Measurements from ENCODE around the gene ZNF519. TPM values are rescaled to one million over a fixed set of nuclear protein-coding genes. Genes with fewer than 3 reads are reported as not detected.

ZNF519 gene
- total RNA-seq, 1 experiment from 2014 or later: 23.8 TPM

DNA sequence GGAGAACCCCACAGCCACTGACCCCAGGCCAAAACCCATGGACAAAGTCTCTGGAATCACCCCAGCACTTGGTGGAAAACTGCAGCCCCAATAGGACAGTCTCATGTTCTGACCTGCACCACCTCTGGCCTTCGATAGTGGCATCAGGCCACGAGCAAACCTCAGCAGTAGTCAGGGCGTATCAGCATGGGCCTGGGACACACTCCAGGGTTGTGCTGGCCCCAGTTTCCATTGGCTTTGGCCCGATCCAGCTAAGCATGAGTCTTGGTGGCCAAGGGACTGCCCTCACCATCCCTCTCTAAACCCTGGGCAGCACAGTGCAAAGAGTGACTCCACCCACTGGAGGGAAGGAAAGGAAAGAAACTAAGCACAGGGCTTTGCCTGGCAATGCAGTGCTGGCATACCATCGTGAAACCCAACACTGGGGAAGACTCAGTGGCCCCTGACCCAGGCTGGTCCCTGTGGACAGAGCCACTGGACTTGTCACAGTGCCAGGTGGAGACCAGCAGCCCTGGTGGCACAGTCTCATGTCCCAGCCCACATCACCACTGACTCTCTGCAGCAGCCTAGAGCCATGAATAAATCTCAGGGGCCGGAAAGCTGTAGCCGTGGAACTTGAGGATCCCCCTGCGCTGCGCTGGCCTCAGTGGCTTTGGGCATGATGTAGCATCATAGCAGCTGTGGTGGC, 46.3 kb downstream of the ZNF519 start:
- H3K36me3 ChIP-seq (ENCODE audit: low read depth): no peaks in the 10 kb centered on the region
- no peak overlapping the region for H3K27ac ChIP-seq
- H3K79me2 ChIP-seq (ENCODE audit: low read depth): no peaks in the 10 kb centered on the region
- H3F3A ChIP-seq (ENCODE audit: insufficient read depth, low read depth): no peaks in the 10 kb centered on the region
- no peak for TF ChIP-seq EZH2 (IDR thresholded peaks at IDR 0.05; ENCODE audit: low read depth)
- TF ChIP-seq, protein P1, sequence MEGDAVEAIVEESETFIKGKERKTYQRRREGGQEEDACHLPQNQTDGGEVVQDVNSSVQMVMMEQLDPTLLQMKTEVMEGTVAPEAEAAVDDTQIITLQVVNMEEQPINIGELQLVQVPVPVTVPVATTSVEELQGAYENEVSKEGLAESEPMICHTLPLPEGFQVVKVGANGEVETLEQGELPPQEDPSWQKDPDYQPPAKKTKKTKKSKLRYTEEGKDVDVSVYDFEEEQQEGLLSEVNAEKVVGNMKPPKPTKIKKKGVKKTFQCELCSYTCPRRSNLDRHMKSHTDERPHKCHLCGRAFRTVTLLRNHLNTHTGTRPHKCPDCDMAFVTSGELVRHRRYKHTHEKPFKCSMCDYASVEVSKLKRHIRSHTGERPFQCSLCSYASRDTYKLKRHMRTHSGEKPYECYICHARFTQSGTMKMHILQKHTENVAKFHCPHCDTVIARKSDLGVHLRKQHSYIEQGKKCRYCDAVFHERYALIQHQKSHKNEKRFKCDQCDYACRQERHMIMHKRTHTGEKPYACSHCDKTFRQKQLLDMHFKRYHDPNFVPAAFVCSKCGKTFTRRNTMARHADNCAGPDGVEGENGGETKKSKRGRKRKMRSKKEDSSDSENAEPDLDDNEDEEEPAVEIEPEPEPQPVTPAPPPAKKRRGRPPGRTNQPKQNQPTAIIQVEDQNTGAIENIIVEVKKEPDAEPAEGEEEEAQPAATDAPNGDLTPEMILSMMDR (conservative IDR thresholded peaks at IDR 0.05): no peak
- no peaks in the 10 kb centered on the region for H3K27me3 ChIP-seq (ENCODE audit: insufficient read depth, low read depth)
- POLR2A ChIA-PET (ENCODE audit: unreplicated experiment): no interaction called here
- H2AFZ ChIP-seq: no peak overlapping the region
- H3K9me2 ChIP-seq (ENCODE audit: insufficient read depth): no peaks in the 10 kb centered on the region; the same call in 1 of the 2 replicates
- CTCF ChIA-PET: interaction anchor here (1.5 kb wide), 1 partner anchor 273 kb away, joined by 6 read pairs; no protein-coding TSS in a partner anchor
- H4K20me1 ChIP-seq (ENCODE audit: insufficient read depth): no peaks in the 10 kb centered on the region
- no TSS peak for BruUV-seq (replicated peaks)
- H3K4me3 ChIP-seq: no peak overlapping the region
- intact Hi-C loops (cut with micrococcal nuclease; ENCODE audit: unreplicated experiment): loop anchor here (1.0 to 2.0 kb wide), 3 partner anchors 262 to 527 kb away; partner anchors contain the start of gene MC5R
- DNase-seq: no peak
- H3K4me1 ChIP-seq (replicated peaks; ENCODE audit: insufficient read depth): no peaks in the 10 kb centered on the region
- H3K9me3 ChIP-seq (ENCODE audit: insufficient read depth, low read depth): no peaks in the 10 kb centered on the region
- no peak overlapping the region for H3K4me2 ChIP-seq

DNA sequence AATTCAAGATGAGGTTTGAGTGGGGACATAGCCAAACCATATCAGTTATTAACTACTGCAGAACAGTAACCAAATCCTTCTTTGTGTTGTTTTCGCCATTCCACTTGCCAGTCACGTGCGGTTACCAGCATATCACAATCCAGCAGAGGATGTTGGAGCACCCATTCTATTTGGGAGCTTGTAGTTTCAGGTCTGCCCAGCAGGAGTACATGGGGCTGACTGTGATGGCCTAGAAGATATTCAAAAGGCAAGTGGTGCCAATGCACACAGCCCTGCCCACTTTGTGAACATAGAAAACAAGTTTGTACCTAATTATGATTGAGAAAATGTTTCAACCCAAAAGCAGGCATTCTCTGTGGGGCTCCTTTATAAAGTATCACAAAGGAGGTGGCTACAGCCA, 57.0 kb downstream of the ZNF519 start:
- Histone ChIP-seq H3K79me2 (ENCODE audit: low read depth) (no peaks in the 10 kb centered on the region), H3K4me2 (no peak overlapping the region), H3K36me3 (ENCODE audit: low read depth) (no peaks in the 10 kb centered on the region), H3F3A (ENCODE audit: insufficient read depth, low read depth) (no peaks in the 10 kb centered on the region), H3K4me1 (replicated peaks; ENCODE audit: insufficient read depth) (no peaks in the 10 kb centered on the region), H4K20me1 (ENCODE audit: insufficient read depth) (no peaks in the 10 kb centered on the region), H3K4me3 (no peak overlapping the region), H2AFZ (no peak overlapping the region), H3K27ac (no peak overlapping the region), H3K9me3 (ENCODE audit: insufficient read depth, low read depth) (no peaks in the 10 kb centered on the region), H3K27me3 (ENCODE audit: insufficient read depth, low read depth) (0 out of 2 replicates have a peak, but pooled peaks cover 6% of the 10 kb centered on the region), H3K9me2 (ENCODE audit: insufficient read depth) (no peaks in the 10 kb centered on the region)
- TF ChIP-seq, protein P1 (conservative IDR thresholded peaks at IDR 0.05): no peak; the same call in 1 of the 2 replicates
- TF ChIP-seq EZH2 (IDR thresholded peaks at IDR 0.05; ENCODE audit: low read depth): no peak
- intact Hi-C loops (cut with micrococcal nuclease; ENCODE audit: unreplicated experiment): no loop called here
- no peak for DNase-seq
- ChIA-PET CTCF (no interaction called here), POLR2A (ENCODE audit: unreplicated experiment) (no interaction called here)
- no TSS peak for BruUV-seq (replicated peaks)

DNA sequence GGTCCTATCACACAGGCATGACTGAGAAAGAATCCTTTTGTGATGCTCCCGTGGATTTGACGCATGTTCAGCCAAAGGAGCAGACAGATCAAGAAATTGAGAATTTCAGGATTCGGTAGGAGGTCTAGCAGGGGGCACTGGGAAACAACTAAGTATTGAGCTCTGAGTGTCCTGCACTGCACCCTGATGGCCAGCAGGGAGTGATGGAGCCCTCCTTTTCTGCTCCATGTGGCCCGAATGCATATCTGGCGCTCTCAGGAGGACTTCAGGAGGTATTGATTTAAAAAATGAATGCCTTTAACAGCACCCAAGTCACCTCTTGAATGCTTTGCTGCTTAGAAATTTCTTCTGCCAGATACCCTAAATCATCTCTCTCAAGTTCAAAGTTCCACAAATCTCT, 58.0 kb downstream of the ZNF519 start:
- Histone ChIP-seq H2AFZ (no peak overlapping the region), H3K36me3 (ENCODE audit: low read depth) (no peaks in the 10 kb centered on the region), H3K9me2 (ENCODE audit: insufficient read depth) (no peaks in the 10 kb centered on the region), H3K27ac (no peak overlapping the region), H3F3A (ENCODE audit: insufficient read depth, low read depth) (no peaks in the 10 kb centered on the region), H3K27me3 (ENCODE audit: insufficient read depth, low read depth) (0 out of 2 replicates have a peak, but pooled peaks cover 6% of the 10 kb centered on the region), H3K4me2 (no peak overlapping the region), H3K9me3 (ENCODE audit: insufficient read depth, low read depth) (no peaks in the 10 kb centered on the region), H4K20me1 (ENCODE audit: insufficient read depth) (no peaks in the 10 kb centered on the region), H3K4me1 (replicated peaks; ENCODE audit: insufficient read depth) (no peaks in the 10 kb centered on the region), H3K79me2 (ENCODE audit: low read depth) (no peaks in the 10 kb centered on the region), H3K4me3 (no peak overlapping the region)
- intact Hi-C loops (cut with micrococcal nuclease; ENCODE audit: unreplicated experiment): no loop called here
- ChIA-PET POLR2A (ENCODE audit: unreplicated experiment) (no interaction called here), CTCF (no interaction called here)
- TF ChIP-seq, protein P1 (conservative IDR thresholded peaks at IDR 0.05): 0 out of 2 replicates have a peak, but pooled peaks have one; percentile 35
- no peak for TF ChIP-seq EZH2 (IDR thresholded peaks at IDR 0.05; ENCODE audit: low read depth)
- DNase-seq: no peak
- BruUV-seq (replicated peaks): no TSS peak
